Thoracic aorta (tissue), 2 donors: ENCODE results near the gene MLH1. TPM values are rescaled to one million over a fixed set of nuclear protein-coding genes. Genes with fewer than 3 reads are reported as not detected.
A peak's percentile ranks its signal among the peaks of the same experiment; 100 is the strongest.

ENCODE experiments used
- ATAC-seq: fragments of 150-250 bp; one replicate; pipeline ENCODE4 v1.8.0; 2017; ENCODE audit warnings: low read depth; ENCODE audit not compliant: insufficient number of reproducible peaks, low FRiP score
- DNase-seq: peaks from one replicate; pipeline ENCODE4 v3.0.0-alpha.2; 2020; ENCODE audit warnings: low spot score
- H3K27ac ChIP-seq, 2 donors: fragments of 200-600 bp; sonication (generic); 1 replicate in 1 of 2; 2 replicates in 1 of 2; pipeline ENCODE4 v1.5.1; 2016; ENCODE audit warnings: mild to moderate bottlenecking in 2 of 2, moderate library complexity in 2 of 2
- H3K27me3 ChIP-seq: fragments of 200-600 bp; sonication (generic); replicated peaks from 2 replicates; pipeline ENCODE4 v1.6.0; 2016; ENCODE audit warnings: mild to moderate bottlenecking; ENCODE audit not compliant: insufficient read depth
- H3K36me3 ChIP-seq: fragments of 200-600 bp; sonication (generic); one replicate; pipeline ENCODE4 v1.5.1; 2016
- H3K4me1 ChIP-seq, 2 donors: fragments of 200-600 bp; sonication (generic); 1 replicate in 1 of 2; 2 replicates in 1 of 2; pipeline versions ENCODE4 v1.5.1 to v1.6.0; 2016; ENCODE audit warnings: low read depth in 2 of 2, mild to moderate bottlenecking in 1 of 2; ENCODE audit not compliant: control insufficient read depth in 1 of 2
- H3K4me3 ChIP-seq: fragments of 200-600 bp; sonication (generic); 2 replicates; pipeline ENCODE4 v1.5.1; 2016; ENCODE audit warnings: mild to moderate bottlenecking
- H3K9me3 ChIP-seq: fragments of 200-600 bp; sonication (generic); 2 replicates; pipeline ENCODE4 v1.5.1; 2016
- CTCF ChIP-seq: fragments of 200-600 bp; sonication (generic); IDR thresholded peaks from one replicate; pipeline ENCODE4 v1.5.1; 2019; ENCODE audit warnings: antibody characterized with exemption
- total RNA-seq, 2 donors: library from RNA; depleted of rRNA; stranded (reverse); fragments of >200 nt; gene quantifications; one replicate each; pipeline versions ENCODE4 v1.1.0 to v1.2.3, GENCODE V29; 2016

The MLH1 gene
- total RNA-seq, 2 donors from 2014 or later, result 33.6 to 75.6 TPM

DNA sequence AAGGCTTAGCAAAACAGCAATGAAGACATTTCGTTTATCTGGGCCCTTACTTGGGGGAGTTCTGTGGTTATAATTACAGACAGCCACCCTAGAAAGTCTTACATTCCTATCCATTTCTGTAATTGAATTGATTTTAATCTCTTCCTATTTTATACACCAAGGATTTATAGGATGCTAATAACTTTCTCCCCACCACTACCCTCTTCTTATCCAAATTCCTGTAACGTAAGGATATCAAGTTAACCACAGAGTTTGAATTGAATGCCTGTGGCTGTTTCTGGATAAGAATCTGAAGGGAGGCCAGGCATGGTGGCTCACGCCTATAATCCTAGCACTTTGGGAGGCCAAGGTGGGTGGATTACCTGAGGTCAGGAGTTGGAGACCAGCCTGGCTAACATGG lies 78.6 kb downstream of the MLH1 start:
- DNase-seq (no peak), ATAC-seq (no peak)
- peaks cover 32 to 53% of the 10 kb centered on the region in 2 donors for H3K4me1 ChIP-seq
- peaks cover 9% of the 10 kb centered on the region for H3K36me3 ChIP-seq
- H3K27ac ChIP-seq, result peak overlapping the region; percentile 87 to 90
- H3K4me3 ChIP-seq, result no peak overlapping the region
- H3K9me3 ChIP-seq, result no peaks in the 10 kb centered on the region
- TF ChIP-seq CTCF, result no peak
- no peaks in the 10 kb centered on the region for H3K27me3 ChIP-seq

GRCh38 chr3:37072892-37073291 lies 79.6 kb downstream of the MLH1 start:
- peak overlapping the region; percentile 35 for H3K4me3 ChIP-seq
- peaks cover 9% of the 10 kb centered on the region for H3K36me3 ChIP-seq
- DNase-seq (no peak), ATAC-seq (no peak)
- H3K4me1 ChIP-seq, result peaks cover 32 to 54% of the 10 kb centered on the region in 2 donors
- H3K27me3 ChIP-seq, result no peaks in the 10 kb centered on the region
- no peaks in the 10 kb centered on the region for H3K9me3 ChIP-seq
- no peak for TF ChIP-seq CTCF
- peak overlapping the region; percentile 87 to 90 for H3K27ac ChIP-seq

DNA sequence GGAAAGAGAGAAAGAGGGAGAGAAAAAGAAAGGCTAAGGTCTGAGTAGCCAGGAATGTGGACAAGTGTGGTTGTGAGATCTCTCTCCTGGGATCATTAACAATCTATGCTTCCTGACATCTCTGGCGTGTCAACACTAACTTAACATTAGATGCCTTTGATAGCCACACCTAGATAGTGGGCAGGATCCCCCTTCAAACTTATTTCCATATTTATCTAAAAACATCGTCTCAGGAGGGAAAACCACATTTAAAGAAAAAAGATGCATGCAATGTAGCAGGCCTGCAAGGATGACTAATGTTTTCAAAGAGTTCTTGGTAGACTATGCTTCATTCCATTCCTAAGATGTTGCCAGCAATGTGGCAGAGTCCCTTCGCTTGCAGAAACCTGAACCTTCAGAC lies 80.9 kb downstream of the MLH1 start:
- no peaks in the 10 kb centered on the region for H3K9me3 ChIP-seq
- no peak for TF ChIP-seq CTCF
- peak overlapping the region; percentile 12 to 87 for H3K27ac ChIP-seq
- no peak for DNase-seq
- ATAC-seq, result no peak
- H3K36me3 ChIP-seq, result peaks cover 4% of the 10 kb centered on the region
- no peaks in the 10 kb centered on the region for H3K27me3 ChIP-seq
- H3K4me1 ChIP-seq, result peaks cover 32 to 59% of the 10 kb centered on the region in 2 donors
- no peak overlapping the region for H3K4me3 ChIP-seq

- H3K4me1 ChIP-seq, result peaks cover 32 to 59% of the 10 kb centered on the region in 2 donors
- H3K27me3 ChIP-seq, result no peaks in the 10 kb centered on the region
- no peak for TF ChIP-seq CTCF
- no peak overlapping the region for H3K4me3 ChIP-seq
- no peaks in the 10 kb centered on the region for H3K9me3 ChIP-seq
- H3K27ac ChIP-seq, result peak overlapping the region; percentile 80 to 87
- DNase-seq, result no peak
- peak; percentile 97 for ATAC-seq
- peaks cover 4% of the 10 kb centered on the region for H3K36me3 ChIP-seq
These were observed 82.6 kb downstream of the MLH1 start for GRCh38 chr3:37075955-37076354.

GRCh38 chr3:37082317-37082716 lies 89.0 kb downstream of the MLH1 start:
- Histone ChIP-seq H3K4me1 (peaks cover 10 to 25% of the 10 kb centered on the region in 2 donors), H3K9me3 (no peaks in the 10 kb centered on the region), H3K36me3 (no peaks in the 10 kb centered on the region), H3K27ac (no peak overlapping the region), H3K4me3 (no peak overlapping the region), H3K27me3 (no peaks in the 10 kb centered on the region)
- ATAC-seq, result no peak
- DNase-seq, result no peak
- no peak for TF ChIP-seq CTCF
